HG03139 (cell line): ENCODE results near the gene COL4A6.
"Not testable (repeated sequence)": the region's sequence is repeated elsewhere in the genome, so short reads cannot be mapped to it uniquely, and the experiment has no call there.

Experiments used
- ATAC-seq: cut with Tn5 transposase; IDR thresholded peaks from one replicate; pipeline ENCODE4 v1.9.1; 2021; ENCODE audit not compliant: unreplicated experiment

Gene COL4A6

DNA sequence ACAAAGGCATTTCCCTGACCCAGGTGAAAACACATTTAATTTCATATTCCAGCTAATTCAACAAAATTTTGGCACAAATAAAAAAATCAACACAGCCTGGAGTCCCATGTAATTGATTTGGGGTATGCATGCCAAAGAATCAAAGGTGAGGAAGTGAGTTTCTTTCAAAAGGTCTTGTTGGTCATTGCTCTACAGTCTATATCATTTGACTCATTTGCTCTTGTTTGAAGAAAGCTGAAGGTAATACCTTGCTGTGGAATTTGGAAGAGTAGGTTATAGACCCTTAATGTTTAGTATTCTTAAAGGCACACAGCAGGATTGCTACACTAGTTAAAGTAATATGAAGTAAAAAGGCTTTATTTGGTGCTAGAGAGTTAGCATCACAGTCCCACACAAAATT, 25.4 kb downstream of the COL4A6 start:
- no peak for ATAC-seq

DNA sequence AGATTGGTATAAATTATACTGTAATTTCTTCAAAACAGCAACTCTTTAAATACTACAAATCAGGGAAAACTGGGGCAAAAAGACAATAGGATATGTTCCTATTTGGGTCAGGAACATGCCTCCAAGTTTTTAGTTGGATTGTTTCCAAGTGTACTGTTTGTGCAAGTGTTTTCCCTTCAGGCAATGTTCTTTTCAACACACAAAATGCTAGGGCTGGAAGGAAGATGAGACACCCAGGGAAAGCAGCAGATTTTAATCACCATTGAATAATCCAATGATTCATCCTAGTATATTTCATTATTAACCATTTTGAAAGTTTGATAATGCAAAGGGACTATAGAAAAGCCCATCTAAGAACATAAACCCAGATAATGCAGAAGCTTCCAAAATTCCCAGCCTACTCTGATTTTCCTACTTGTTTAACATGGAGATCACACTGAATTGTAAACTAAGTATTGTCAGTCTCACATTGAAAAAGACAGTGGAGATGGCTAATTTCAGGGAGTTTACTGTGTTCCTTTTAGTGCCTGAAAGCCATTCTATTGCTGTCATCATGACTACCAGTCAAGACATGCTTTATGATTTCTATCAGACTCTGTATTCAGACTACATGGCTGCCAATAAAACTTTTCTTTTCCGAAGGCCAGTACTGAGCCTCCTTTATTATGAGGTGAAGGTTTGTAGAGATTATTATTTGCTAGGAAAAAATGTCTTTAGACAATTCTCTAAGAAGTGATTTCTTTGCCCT, 38.6 kb downstream of the COL4A6 start:
- no peak for ATAC-seq

DNA sequence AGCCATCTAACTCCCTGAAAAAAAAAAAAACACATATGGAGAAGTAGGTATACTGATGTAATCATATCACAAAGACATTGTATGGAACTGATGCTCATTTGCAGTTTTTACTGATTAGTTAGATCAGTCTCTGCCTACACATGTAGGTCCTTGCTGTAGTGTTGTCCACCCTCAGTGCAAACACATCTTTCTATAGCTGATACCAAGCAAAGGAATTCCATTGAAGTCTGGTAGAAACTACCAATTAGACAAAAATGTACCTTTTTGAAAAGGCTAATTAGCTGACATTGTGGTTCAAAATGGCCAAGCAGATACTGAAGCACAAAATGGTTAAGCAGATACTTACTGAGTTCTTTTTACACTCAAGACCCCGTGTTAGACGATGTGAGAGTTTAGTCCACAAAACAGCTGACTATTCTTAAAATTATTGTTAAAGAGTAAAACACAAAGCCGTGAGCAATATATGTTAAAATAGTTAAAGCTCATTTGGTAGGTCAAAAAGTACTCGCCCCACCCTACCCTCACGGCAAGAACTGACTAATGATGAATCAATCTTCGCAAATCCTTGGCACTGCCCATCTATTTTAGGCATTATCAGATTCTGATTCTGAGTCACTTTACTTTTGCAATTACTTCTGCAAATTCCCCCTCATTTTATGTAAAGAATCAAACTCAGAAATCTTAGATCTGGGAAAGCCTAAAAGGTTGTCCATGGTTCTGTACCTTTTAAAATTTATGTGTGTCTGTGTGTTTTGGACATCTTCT, 40.4 kb downstream of the COL4A6 start:
- ATAC-seq = no peak

DNA sequence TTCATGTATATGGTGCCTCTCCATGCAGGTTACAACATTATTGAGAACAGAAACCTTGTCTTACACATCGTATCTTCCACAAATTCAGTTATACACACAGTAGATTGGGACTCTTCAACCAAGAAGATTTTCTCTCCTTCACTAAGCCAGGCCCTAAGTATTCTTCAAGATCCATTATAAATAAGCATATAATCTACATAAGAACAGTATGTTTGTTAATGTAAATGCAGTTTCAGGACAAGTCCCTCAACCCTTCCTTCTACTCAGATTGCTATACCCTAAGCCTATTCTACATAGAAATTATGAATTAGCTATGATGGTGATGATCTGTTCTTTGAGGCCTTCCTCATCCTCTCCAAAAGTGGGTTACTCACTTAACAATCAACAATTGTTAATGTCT, 41.2 kb downstream of the COL4A6 start:
- ATAC-seq = no peak

DNA sequence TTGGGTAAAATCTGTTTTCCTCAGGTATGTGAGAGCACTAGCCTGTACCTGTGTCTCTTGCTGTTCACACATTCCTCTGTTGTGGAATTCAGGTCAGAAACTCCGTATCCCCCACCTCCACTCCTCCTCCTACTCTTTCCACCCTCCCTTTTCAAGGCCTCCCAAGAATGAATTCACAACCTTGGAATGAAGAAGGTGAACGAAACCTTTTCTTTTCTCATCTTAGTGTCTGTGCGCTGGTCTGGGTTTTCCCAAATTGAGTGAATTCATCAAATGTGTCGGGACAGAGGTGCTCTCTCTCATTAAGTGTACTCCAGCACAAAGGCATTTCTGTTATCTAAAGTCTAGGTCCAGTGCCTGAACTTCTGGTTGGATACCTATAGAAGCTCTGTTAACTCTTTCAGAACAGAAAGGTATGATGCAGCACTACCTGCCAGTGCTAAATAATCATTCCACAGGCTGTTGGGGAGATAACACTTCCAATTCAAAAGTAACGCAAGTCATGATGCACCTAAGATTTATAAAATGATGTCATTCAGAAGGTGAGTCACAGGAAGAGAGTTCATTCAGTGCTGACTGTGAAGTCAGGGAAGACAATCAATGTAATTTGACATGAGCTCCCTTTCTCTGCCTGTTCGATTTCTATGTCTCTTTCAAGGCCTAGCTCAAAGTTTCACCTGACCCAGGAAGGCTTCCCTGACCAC, 41.9 kb downstream of the COL4A6 start:
- no peak for ATAC-seq

DNA sequence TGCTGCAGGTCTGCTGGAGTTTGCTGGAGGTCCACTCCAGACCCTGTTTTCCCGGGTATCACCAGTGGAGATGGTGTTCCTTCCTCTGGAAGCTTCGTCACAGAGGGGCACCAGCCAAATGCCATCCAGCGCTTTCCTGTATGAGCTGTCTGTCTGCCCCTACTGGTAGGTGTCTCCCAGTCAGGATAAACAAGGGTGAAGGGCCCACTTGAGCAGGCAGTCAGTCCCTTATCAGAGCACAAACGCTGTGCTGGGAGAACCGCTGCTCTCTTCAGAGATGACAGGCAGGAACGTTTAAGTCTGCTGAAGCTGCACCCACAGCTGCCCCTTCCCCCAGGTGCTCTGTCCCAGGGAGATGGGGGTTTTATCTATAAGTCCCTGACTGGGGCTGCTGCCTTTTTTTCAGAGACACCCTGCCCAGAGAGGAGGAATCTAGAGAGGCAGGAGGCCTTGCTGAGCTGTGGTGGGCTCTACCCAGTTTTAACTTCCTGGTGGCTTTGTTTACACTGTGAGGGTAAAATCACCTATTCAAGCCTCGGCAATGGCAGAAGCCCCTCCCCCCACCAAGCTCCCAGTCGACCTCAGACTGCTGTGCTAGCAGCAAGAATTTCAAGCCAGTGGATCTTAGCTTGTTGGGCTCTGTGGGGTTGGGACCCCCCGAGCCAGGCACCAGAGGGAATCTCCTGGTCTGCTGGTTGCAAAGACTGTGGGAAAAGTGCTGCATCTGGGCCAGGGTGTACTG, 47.1 kb downstream of the COL4A6 start:
- not testable (repeated sequence) for ATAC-seq

DNA sequence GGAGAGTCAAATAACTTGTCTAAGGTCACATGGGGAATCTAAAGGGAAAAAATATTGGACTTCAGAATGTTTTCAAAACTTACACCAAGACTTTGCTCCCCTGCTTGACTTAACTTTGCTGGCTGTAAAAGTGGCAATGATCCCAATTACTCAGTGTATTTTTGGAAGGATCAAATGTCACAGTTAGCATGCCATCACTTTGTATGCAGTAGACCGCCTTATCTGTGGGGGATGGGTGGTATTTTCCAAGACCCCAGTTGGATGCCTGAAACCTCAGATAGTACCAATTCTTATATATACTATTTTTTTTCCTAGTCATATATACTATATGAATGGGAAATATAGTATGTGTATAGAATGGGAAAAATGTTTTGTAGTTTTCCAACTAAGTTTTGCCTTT, 53.4 kb downstream of the COL4A6 start:
- no peak for ATAC-seq

DNA sequence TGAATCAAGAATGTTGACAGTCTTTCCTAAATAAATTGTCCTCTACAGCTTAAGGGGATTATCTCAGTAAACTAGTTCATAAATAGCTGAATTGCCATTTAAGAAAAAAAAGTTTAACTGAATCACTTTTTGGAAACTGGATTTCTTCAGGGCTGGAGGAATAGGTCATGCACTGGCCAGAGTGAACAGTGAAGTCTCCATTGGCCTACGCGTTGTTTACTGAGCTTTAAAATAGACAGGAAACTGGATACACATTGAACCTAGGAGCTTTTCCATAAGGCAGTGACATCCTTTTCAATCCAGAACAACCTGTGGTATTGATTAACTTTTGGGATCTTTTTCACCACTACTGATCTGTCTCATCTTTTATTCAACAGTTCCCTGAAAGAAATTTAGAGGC, 58.0 kb downstream of the COL4A6 start:
- no peak for ATAC-seq

GRCh38 chrX:108376821-108377220, 61.4 kb downstream of the COL4A6 start:
- ATAC-seq = not testable (repeated sequence)

DNA sequence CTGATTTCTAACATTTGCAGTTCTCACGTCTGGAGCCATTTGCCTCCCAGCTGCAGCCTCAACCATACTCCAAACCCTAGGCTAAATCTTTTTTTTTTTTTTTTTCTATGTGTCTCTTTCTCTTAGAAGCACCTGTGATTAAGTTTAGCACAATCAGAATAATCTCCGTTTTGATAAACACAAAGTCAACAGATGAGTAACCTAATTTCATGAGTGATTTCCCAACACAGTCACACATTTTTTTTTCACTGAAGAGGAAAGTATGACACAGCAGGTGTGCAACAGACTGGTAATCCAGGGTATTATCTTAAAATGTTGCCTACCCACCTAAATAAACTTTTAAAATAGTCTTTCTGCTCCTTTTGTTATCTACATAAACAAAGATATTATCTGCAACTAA, 62.6 kb downstream of the COL4A6 start:
- not testable (repeated sequence) for ATAC-seq

DNA sequence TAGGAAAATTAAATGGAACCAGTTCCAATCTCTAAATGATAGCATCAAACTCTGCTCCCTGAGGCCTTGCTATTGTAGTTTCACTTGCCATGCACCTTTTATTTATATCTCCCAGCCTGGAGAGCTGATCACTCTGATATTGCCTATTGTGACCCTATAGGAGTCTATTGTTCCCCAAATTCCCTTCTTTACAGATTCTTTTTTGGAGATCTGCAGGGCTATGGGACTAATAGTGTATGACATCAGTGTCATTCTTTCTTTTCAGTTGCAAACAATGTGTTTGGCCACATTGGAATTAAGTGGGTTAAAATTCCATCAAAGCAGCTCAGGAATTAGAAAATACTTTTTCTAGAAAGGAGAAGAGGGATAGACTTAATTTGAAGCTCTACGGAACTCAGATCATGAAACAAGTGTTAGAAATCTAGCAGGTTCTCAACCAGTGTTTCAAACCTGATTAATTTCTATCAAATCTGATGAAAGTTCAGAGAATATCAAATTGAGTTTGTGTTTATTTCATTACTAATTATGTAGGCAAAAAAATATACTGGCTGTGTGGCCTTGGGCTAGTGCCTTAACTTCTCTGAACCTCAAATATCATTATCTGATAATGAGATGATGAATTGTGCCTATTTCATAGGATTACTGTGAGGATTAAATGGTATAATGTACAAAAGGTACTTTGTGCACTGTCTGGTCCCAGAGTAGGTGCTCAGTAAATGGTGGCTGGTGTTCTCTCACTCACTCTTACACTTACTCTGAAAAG, 71.4 kb downstream of the COL4A6 start:
- no peak for ATAC-seq

DNA sequence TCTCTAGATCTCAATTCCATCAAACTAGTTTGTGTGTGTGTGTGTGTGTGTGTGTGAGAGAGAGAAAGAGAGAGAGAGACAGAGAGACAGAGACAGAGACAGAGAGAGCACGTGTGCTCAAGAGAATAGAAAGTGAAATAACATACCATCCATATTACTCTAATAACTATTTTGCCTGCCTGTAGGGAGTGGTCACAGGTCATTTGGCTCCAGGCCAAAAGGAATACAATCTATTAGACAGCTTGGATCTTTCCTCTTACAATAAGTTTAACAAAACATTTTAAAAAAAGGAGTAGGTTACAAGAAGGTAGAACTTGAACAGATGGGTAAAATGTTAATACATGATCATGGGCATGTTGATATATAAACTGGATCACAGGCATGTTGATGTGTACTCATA, 76.2 kb downstream of the COL4A6 start:
- ATAC-seq = no peak

GRCh38 chrX:108361316-108361715, 76.9 kb downstream of the COL4A6 start:
- ATAC-seq = no peak

GRCh38 chrX:108359806-108360602, 78.2 kb downstream of the COL4A6 start:
- no peak for ATAC-seq

DNA sequence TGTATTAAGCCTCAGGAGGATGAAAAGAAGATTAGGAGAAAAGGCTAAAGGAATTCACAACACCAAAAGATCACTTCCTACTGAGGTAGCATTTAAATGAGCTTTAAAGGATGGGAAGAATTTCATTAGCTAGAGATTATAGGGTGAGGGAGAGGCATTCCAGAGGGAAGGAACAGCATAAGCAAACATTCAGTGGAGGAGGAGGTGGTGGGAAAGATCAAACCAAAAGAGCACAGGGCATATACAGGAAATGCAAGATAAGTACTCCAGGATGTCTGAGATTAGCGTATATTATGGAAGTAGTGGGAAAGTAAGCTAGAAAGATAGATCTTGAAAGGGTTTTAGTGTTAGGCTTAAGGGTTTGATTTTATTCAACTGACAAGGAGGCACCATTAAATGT, 84.8 kb downstream of the COL4A6 start:
- no peak for ATAC-seq

- ATAC-seq = no peak
Measured at GRCh38 chrX:108349210-108349609, 89.0 kb downstream of the COL4A6 start.

DNA sequence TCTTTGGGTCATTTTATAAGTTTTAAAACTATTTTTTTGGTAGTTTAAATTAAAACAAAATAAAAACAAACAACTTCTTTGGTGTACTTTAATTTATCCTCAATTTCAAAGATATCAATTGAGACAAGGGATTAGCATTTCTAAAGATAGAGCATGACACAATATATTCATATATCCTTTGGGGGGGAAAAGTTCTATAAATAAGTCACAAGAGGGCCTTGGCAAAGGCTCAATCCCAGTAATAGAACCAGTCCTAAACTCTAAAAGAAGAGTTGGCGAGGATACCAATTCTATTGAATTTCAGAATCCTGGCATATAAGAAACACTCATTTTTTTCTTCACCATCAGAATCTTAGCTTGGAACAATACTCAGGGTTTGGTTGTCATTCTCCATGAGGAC, 89.7 kb downstream of the COL4A6 start:
- ATAC-seq = no peak

- no peak for ATAC-seq
Measured at GRCh38 chrX:108347800-108348199, 90.4 kb downstream of the COL4A6 start.

- no peak for ATAC-seq
Measured at GRCh38 chrX:108344216-108344615, 94.0 kb downstream of the COL4A6 start.

DNA sequence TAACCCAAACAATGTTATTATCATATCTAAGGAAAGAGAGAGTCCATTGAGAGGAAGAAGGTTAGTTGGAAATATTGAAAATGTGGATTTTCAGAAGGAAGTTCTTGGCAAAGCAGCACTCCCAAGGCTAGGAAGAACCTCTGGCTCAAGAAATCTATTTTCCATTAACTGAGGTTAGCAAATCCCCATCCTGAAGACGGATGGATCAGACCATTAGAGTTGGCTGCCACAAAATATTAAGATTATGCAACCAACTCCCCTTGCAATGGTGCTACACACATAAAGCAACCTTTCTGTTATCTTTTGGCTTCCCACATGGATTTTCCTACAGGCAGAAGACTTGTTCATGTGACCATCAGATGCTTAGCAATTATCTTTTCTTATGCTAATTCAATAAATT, 96.3 kb downstream of the COL4A6 start:
- no peak for ATAC-seq
